K562 (cell line): ENCODE data around the gene LYST. TPM values are rescaled to one million over a fixed set of nuclear protein-coding genes. Genes with fewer than 3 reads are reported as not detected.
A peak's percentile ranks its signal among the peaks of the same experiment; 100 is the strongest.

ENCODE experiments used
- ATAC-seq: fragments of 200-7000 bp; cut with Tn5 transposase; 3 replicates; pipeline ENCODE4 v1.9.1; 2020; ENCODE audit warnings: moderate library complexity
- BruUV-seq: library from RNA; stranded (reverse); fragments of 400-500 nt; replicated peaks from 2 replicates; lab custom pipeline; 2021; lab: Mats Ljungman, UMichigan
- CTCF ChIA-PET: fragments of 300-600 bp; formaldehyde crosslinking; extraction: SDS; loops from one replicate; lab custom pipeline; 2021; ENCODE audit warnings: low intra/inter-chr PET ratio; lab: Yijun Ruan, JAX
- POLR2A ChIA-PET: fragments of 300-600, 350-650 bp; sonication (Branson Sonifier 250); formaldehyde crosslinking; extraction: SDS; loops from one replicate; lab custom pipeline; 2021; ENCODE audit warnings: antibody characterized with exemption, inconsistent platforms; lab: Yijun Ruan, JAX
- DNase-seq, 4 experiments: peaks; one replicate each; pipeline versions ENCODE4 v3.0.0 to v3.0.0-alpha.2; 2011 to 2018; ENCODE audit warnings: low spot score in 3 of 4, mixed read lengths in 3 of 4; ENCODE audit errors: extremely low read depth in 1 of 4
- FAIRE-seq: peaks from 2 replicates; lab custom pipeline; 2011; peaks lifted over from hg19 to GRCh38; lab: Jason Lieb, UNC
- H2AFZ ChIP-seq: 2 replicates; pipeline ENCODE4 v1.6.0; 2011; ENCODE audit warnings: low read depth, low read length, control low read depth, inconsistent platforms
- H3K27ac ChIP-seq: fragments of 200-600 bp; 3 replicates; pipeline ENCODE4 v1.8.0; 2011; ENCODE audit warnings: low read depth, mild to moderate bottlenecking, control low read depth, inconsistent platforms, low read length, moderate library complexity, mixed read lengths; ENCODE audit errors: extremely low read depth
- H3K27me3 ChIP-seq, 2 experiments: fragments of 300-600 bp in 1 of 2; 2 replicates in 1 of 2; 3 replicates in 1 of 2; pipeline versions ENCODE4 v1.6.0 to v1.8.0; 2011; ENCODE audit warnings: inconsistent platforms in 2 of 2, low read length in 2 of 2, mild to moderate bottlenecking in 1 of 2, mixed read lengths in 1 of 2, moderate library complexity in 1 of 2; ENCODE audit not compliant: control insufficient read depth in 2 of 2, insufficient read depth in 2 of 2
- H3K36me3 ChIP-seq: fragments of 300-600 bp; 3 replicates; pipeline ENCODE4 v1.8.0; 2011; ENCODE audit warnings: mild to moderate bottlenecking, low read length, inconsistent platforms; ENCODE audit not compliant: control insufficient read depth, insufficient read depth
- H3K4me1 ChIP-seq, 2 experiments: fragments of 200-600 bp in 1 of 2; replicated peaks in 1 of 2; 2 replicates in 1 of 2; 3 replicates in 1 of 2; pipeline versions ENCODE4 v1.5.1 to v1.8.0; 2011; ENCODE audit warnings: inconsistent platforms in 2 of 2, low read length in 2 of 2, mild to moderate bottlenecking in 1 of 2, mixed read lengths in 1 of 2, moderate library complexity in 1 of 2; ENCODE audit not compliant: control insufficient read depth in 2 of 2, insufficient read depth in 2 of 2
- H3K4me2 ChIP-seq: 2 replicates; pipeline ENCODE4 v1.6.1; 2011; ENCODE audit warnings: low read length, control low read depth, inconsistent platforms, mixed read lengths; ENCODE audit not compliant: insufficient read depth
- H3K4me3 ChIP-seq: fragments of 200-600 bp; sonication (generic), shearing (Covaris generic); 2 replicates; pipeline ENCODE4 v1.5.1; 2016; ENCODE audit warnings: control low read depth, inconsistent platforms
- H3K79me2 ChIP-seq: fragments of 200-600 bp; 3 replicates; pipeline ENCODE4 v1.8.0; 2011; ENCODE audit warnings: low read length, inconsistent platforms; ENCODE audit not compliant: control insufficient read depth, insufficient read depth
- H3K9ac ChIP-seq, 2 experiments: 2 replicates each; pipeline versions ENCODE4 v1.6.0 to v1.6.1; 2011; ENCODE audit warnings: low read depth in 2 of 2, low read length in 2 of 2, control low read depth in 1 of 2, inconsistent platforms in 1 of 2, mild to moderate bottlenecking in 1 of 2, mixed read lengths in 1 of 2; ENCODE audit not compliant: insufficient read depth in 1 of 2
- H3K9me1 ChIP-seq: one replicate; pipeline ENCODE4 v1.6.0; 2011; ENCODE audit warnings: inconsistent platforms, mild to moderate bottlenecking, low read length, moderate library complexity; ENCODE audit not compliant: control insufficient read depth, insufficient read depth
- H3K9me3 ChIP-seq: replicated peaks from 2 replicates; pipeline ENCODE4 v1.5.1; 2011; ENCODE audit warnings: low read depth, low read length, inconsistent platforms; ENCODE audit not compliant: control insufficient read depth, insufficient read depth
- H4K20me1 ChIP-seq: replicated peaks from 2 replicates; pipeline ENCODE4 v1.6.1; 2011; ENCODE audit warnings: low read length, inconsistent platforms, mixed read lengths; ENCODE audit not compliant: control insufficient read depth, insufficient read depth
- ATF3 ChIP-seq, 2 experiments: fragments of 450-650 bp in 1 of 2; sonication (generic) in 1 of 2; formaldehyde crosslinking in 1 of 2; IDR thresholded peaks in 1 of 2; conservative IDR thresholded peaks in 1 of 2; 2 replicates each; pipeline versions ENCODE4 v1.6.1 to v1.8.1; 2016 to 2023; ENCODE audit warnings: mild to moderate bottlenecking in 2 of 2, moderate library complexity in 2 of 2, inconsistent platforms in 1 of 2, missing genetic modification reagents in 1 of 2
- CEBPG ChIP-seq, 3 experiments: fragments of 200-800 bp in 1 of 3; sonication (Bioruptor generic) in 1 of 3; sonication (generic) in 1 of 3; formaldehyde crosslinking in 1 of 3; IDR thresholded peaks in 2 of 3; conservative IDR thresholded peaks in 1 of 3; 2 replicates each; pipeline versions ENCODE4 v1.6.1 to v1.8.0; 2016 to 2022; ENCODE audit warnings: missing compliant biosample characterization in 2 of 3, missing genetic modification characterization in 2 of 3, mild to moderate bottlenecking in 1 of 3, missing genetic modification reagents in 1 of 3
- HLTF ChIP-seq: fragments of 450-650 bp; IDR thresholded peaks from 2 replicates; pipeline ENCODE4 v1.6.1; 2016
- PHB ChIP-seq: fragments of 250-450 bp; sonication (Bioruptor Pico); IDR thresholded peaks from 2 replicates; pipeline ENCODE4 v1.5.0; 2021
- RBM39 ChIP-seq: fragments of 200-400 bp; formaldehyde crosslinking; optimal IDR thresholded peaks from 2 replicates; pipeline ENCODE3; 2018; ENCODE audit warnings: low read depth, low read length
- SFPQ ChIP-seq: fragments of 200-400 bp; formaldehyde crosslinking; IDR thresholded peaks from 2 replicates; pipeline ENCODE4 v1.6.1; 2017; ENCODE audit warnings: mild to moderate bottlenecking, low read depth, low read length, moderate library complexity
- ZNF175 ChIP-seq: fragments of 200-800 bp; sonication (Bioruptor generic); IDR thresholded peaks from 2 replicates; pipeline ENCODE4 v1.6.1; 2016; ENCODE audit warnings: low read depth, mild to moderate bottlenecking, missing genetic modification characterization, missing compliant biosample characterization
- ZNF232 ChIP-seq: sonication (generic); formaldehyde crosslinking; IDR thresholded peaks from 2 replicates; pipeline ENCODE4 v1.8.0; 2022; ENCODE audit warnings: mild to moderate bottlenecking, missing genetic modification reagents
- ZNF398 ChIP-seq: fragments of 250-450 bp; sonication (Bioruptor Pico); IDR thresholded peaks from 2 replicates; pipeline ENCODE4 v1.8.0; 2021; ENCODE audit warnings: moderate library complexity, mild to moderate bottlenecking, inconsistent platforms
- WGBS: fragments of 100-300 bp; shearing (Covaris generic); methylation state at CpG from one replicate; pipeline ENCODE4 v1.1.6; 2016; ENCODE audit warnings: low coverage, mixed read lengths; ENCODE audit not compliant: insufficient coverage; ENCODE audit errors: missing lambda C conversion rate; 5-methylcytosine and 5-hydroxymethylcytosine counted together
- in situ Hi-C: fragments of 300-500 bp; cut with MboI; formaldehyde crosslinking; loops from 4 replicates; pipeline ENCODE4 v1.15.0; 2018; ENCODE audit warnings: inconsistent platforms, mixed read lengths
- intact Hi-C: fragments of 100-400 bp; cut with micrococcal nuclease; formaldehyde crosslinking; loops from 2 replicates; pipeline ENCODE4 v1.14.2; 2022
- polyA plus RNA-seq, 8 experiments: library from polyadenylated mRNA; depleted of rRNA in 4 of 8; stranded (reverse) in 5 of 8; unstranded in 3 of 8; fragments of >200 nt; fragmentation: Nextera tagmentation in 2 of 8; fragmentation: Illumina TruSeq in 1 of 8; extraction: Ambion mirVana in 2 of 8; extraction: Trizol in 1 of 8; gene quantifications; 2 replicates each; pipeline versions ENCODE4 v1.2.1 to v1.2.3, GENCODE V29; 2011 to 2014; ENCODE audit warnings: inconsistent platforms in 1 of 8, missing spikeins in 1 of 8
- total RNA-seq, 7 experiments: library from RNA; depleted of rRNA in 6 of 7; stranded (reverse); fragments of >200 nt in 6 of 7; fragmentation: Illumina TruSeq in 2 of 7; extraction: Trizol in 2 of 7; gene quantifications; 2 replicates each; pipeline versions ENCODE4 v1.2.1 to v1.2.3, GENCODE V29; 2011 to 2021; ENCODE audit warnings: low replicate concordance in 1 of 7

Gene LYST
- total and polyA plus RNA-seq, 9 of the 15 experiments (the other 6 are each of a cell fraction or from before 2014, with no cell fraction given) = 0.73 to 2.4 (median 1.4) TPM

GRCh38 chr1:235746245-235746644 lies 120.5 kb downstream of the LYST start:
- POLR2A ChIA-PET = interaction anchor here (1.0 kb wide), 1 partner anchor 14 kb away, joined by 3 read pairs; no protein-coding TSS in a partner anchor
- H3K9me3 ChIP-seq = no peaks in the 10 kb centered on the region
- ATAC-seq = no peak
- intact Hi-C loops = no loop called here
- H3K4me1 ChIP-seq = no peaks in the 10 kb centered on the region
- BruUV-seq = no TSS peak
- no peaks in the 10 kb centered on the region; a peak in 1 of 5 replicates for H3K27me3 ChIP-seq
- in situ Hi-C loops = no loop called here
- no peak for FAIRE-seq
- no peak overlapping the region for H2AFZ ChIP-seq
- H3K36me3 ChIP-seq = no peaks in the 10 kb centered on the region
- no peak for TF ChIP-seq HLTF
- TF ChIP-seq ZNF398 = no peak
- TF ChIP-seq PHB (CRISPR knock-in tag) = no peak
- no peak for TF ChIP-seq RBM39
- TF ChIP-seq CEBPG (CRISPR knock-in tag; IDR thresholded peaks at IDR 0.05) = no peak
- peak; percentile 46 to 76; a peak in 3 of 4 replicates for TF ChIP-seq CEBPG (tag; conservative IDR thresholded peaks at IDR 0.05 in 1 of 2, IDR thresholded peaks at IDR 0.05 in 1 of 2)
- TF ChIP-seq ATF3 (IDR thresholded peaks at IDR 0.05) = peak; percentile 64
- TF ChIP-seq ATF3 (CRISPR knock-in tag; conservative IDR thresholded peaks at IDR 0.05) = no peak
- TF ChIP-seq SFPQ = no peak
- no peak for TF ChIP-seq ZNF175 (CRISPR knock-in tag)
- no peak for TF ChIP-seq ZNF232 (CRISPR knock-in tag)
- WGBS = under 1% methylated on average over 6 of the region's 6 CpGs
- no peak overlapping the region for H3K4me2 ChIP-seq
- no peaks in the 10 kb centered on the region for H4K20me1 ChIP-seq
- no peak overlapping the region for H3K27ac ChIP-seq
- H3K4me3 ChIP-seq = no peak overlapping the region
- DNase-seq = no peak
- H3K9me1 ChIP-seq = no peaks in the 10 kb centered on the region
- CTCF ChIA-PET = no interaction called here
- H3K79me2 ChIP-seq = no peaks in the 10 kb centered on the region
- H3K9ac ChIP-seq = no peak overlapping the region
